Erythroblast (primary cell): ENCODE measurements around the gene DEGS2.

Experiments
- GATA1 ChIP-seq: IDR thresholded peaks from 2 replicates; pipeline ENCODE4 v1.6.1; 2011; ENCODE audit warnings: low read depth, mild to moderate bottlenecking, control low read depth, low read length, moderate library complexity
- POLR2A ChIP-seq: IDR thresholded peaks from 2 replicates; pipeline ENCODE4 v1.6.1; 2011; ENCODE audit warnings: mild to moderate bottlenecking, low read length

DNA sequence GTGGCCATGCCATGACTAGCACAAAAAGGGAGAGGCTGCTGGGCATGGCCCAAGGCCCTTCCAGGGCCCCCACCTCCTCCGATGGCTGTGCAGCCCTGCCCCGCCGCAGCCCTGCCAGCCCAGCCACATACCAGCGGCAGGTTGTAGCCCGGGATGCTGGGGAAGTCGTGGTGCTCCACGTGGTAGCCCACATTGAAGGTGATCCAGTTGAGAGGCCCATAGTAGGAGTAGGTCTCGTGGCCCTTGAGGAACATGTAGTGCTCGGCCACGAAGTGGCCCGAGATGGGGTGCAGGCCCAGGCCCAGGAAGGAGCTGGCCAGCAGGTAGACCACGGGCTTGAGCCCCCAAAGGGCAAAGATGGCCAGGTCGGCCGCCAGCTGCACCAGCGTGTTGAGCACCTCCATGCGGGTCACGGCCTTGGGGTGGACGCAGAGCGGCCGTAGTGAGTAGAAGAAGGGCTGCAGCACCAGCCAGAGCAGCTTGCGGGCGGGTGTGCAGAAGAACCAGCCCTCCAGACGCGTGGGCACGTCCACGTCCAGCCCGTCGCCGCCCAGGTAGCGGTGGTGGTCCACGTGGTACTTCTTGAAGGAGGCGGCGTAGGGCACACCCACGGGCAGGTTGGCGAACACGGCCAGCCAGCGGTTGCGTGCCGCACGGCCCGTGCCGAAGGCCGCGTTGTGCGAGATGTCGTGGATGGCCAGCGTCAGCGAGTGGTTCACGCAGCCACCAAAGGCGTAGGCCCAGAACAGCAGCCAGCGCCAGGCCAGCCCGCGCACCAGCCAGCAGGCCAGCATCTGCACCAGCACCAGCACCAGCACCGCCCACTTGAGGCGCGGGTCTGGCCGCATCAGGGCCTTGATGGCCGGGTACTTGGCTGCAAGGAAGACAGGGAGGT, 10.4 kb downstream of the DEGS2 start:
- TF ChIP-seq POLR2A: no peak
- TF ChIP-seq GATA1: no peak
